AG04450 (cell line): ENCODE results near the gene CHRDL2. TPM values are rescaled to one million over a fixed set of nuclear protein-coding genes. Genes with fewer than 3 reads are reported as not detected.
"Not testable (repeated sequence)": the region's sequence is repeated elsewhere in the genome, so short reads cannot be mapped to it uniquely, and the experiment has no call there.

Experiments used
- CTCF ChIA-PET: fragments of 300-600, 350-600 bp; formaldehyde crosslinking; extraction: SDS; loops from one replicate; lab custom pipeline; 2022; ENCODE audit warnings: antibody characterized with exemption, inconsistent platforms; lab: Charles Lee
- POLR2A ChIA-PET: fragments of 350-600 bp; formaldehyde crosslinking; extraction: SDS; loops from one replicate; lab custom pipeline; 2021; ENCODE audit warnings: antibody characterized with exemption, inconsistent platforms; lab: Yijun Ruan, JAX
- DNase-seq: peaks from one replicate; pipeline ENCODE4 v3.0.0-alpha.2; 2011; ENCODE audit warnings: low read depth, low spot score
- H3K27ac ChIP-seq: one replicate; pipeline ENCODE4 v1.5.1; 2012; ENCODE audit warnings: low read depth, low read length, control low read depth
- H3K27me3 ChIP-seq: one replicate; pipeline ENCODE4 v1.6.0; 2012; ENCODE audit warnings: low read length; ENCODE audit not compliant: control insufficient read depth, insufficient read depth
- H3K4me3 ChIP-seq: 2 replicates; pipeline ENCODE4 v1.5.1; 2011; ENCODE audit warnings: mild to moderate bottlenecking, low read depth, low read length, control low read depth
- H3K9me3 ChIP-seq: 2 replicates; pipeline ENCODE4 v1.5.1; 2012; ENCODE audit warnings: low read length; ENCODE audit not compliant: control insufficient read depth, insufficient read depth
- CTCF ChIP-seq: IDR thresholded peaks from 2 replicates; pipeline ENCODE4 v1.5.1; 2011; ENCODE audit warnings: low read depth, low read length, control low read depth, inconsistent platforms
- polyA plus RNA-seq: library from polyadenylated mRNA; depleted of rRNA; stranded (reverse); fragments of >200 nt; gene quantifications from 2 replicates; pipeline ENCODE4 v1.2.3, GENCODE V29; 2011

Gene CHRDL2
- polyA plus RNA-seq, 1 experiment = 0.88 TPM

DNA sequence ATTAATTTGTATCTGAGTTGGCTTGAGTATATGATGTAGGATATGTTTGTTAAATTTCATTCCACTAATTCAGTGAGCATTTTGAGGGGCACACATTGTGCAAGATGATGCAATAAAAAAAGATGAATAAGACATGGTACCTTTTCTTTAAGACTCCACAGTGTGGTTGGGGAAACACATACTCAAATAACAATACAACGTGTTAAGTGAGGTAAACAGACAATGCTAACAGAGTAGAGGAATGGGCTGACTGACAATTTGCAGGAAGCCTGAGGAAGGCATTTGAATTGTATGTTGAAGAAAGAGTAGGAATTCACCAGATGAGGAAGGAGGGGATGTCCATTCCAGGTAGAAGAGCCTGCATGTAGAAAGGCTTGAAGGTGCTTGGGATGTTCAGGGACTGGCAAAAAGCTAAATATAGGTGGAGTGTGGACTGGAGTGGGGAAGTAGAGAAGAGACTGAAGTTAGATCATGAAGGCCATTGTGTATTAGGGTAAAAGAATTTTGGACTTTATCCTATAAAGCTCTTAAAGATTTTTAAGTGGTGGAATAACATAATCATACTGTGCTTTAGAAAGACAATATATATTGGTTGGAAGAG lies 24.3 kb upstream of the CHRDL2 start:
- H3K4me3 ChIP-seq = no peak overlapping the region
- ChIA-PET CTCF (interaction anchor here (1.5 kb wide), 1 partner anchor 15 kb away, joined by 3 read pairs; no protein-coding TSS in a partner anchor), POLR2A (interaction anchor here (0.9 to 1.2 kb wide), 3 partner anchors 20 to 67 kb away, joined by 3 to 4 read pairs (median 3); no protein-coding TSS in a partner anchor)
- H3K9me3 ChIP-seq = no peaks in the 10 kb centered on the region; the same call in 1 of the 2 replicates
- H3K27me3 ChIP-seq = no peaks in the 10 kb centered on the region
- no peak for DNase-seq
- TF ChIP-seq CTCF = no peak
- peak overlapping the region; percentile 63 for H3K27ac ChIP-seq

DNA sequence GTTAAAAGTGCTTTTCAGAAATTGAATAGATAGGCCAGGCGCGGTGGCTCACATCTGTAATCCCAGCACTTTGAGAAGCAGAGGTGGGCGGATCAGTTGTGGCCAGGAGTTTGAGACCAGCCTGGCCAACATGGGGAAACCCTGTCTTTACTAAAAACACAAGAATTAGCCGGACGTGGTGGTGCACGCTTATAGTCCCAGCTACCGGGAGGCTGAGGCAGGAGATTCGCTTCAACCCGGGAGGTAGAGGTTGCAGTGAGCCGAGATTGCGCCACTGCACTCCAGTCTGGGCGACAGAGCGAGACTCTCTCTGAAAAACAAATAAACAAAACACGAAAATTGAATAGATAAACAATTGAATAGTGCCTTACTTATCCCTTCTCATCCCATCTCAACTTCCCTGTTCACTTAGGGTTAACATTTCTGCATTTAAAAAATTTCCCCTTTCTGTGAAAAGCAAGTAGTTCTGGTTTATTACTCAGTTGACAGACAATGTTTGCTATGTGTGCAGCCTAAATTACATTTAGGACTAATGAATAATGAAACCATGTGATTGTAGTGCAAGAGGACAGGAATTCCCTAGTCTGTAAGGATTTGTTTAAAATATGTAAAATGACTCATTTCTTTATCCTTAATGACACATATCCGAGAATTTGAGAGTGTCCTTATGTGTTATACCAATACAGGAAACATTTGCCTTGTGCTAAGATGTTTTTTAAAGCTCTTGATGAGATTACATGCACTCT lies 23.5 kb upstream of the CHRDL2 start:
- peak overlapping the region; percentile 25; the same call in 1 of the 2 replicates for H3K4me3 ChIP-seq
- no peaks in the 10 kb centered on the region for H3K27me3 ChIP-seq
- CTCF ChIA-PET = interaction anchor here (1.1 kb wide), 1 partner anchor 15 kb away, joined by 3 read pairs; no protein-coding TSS in a partner anchor
- DNase-seq = peak; percentile 81
- H3K27ac ChIP-seq = peak overlapping the region; percentile 94
- no peaks in the 10 kb centered on the region; the same call in 1 of the 2 replicates for H3K9me3 ChIP-seq
- no peak for TF ChIP-seq CTCF
- POLR2A ChIA-PET = interaction anchor here (0.9 to 1.3 kb wide), 3 partner anchors 21 to 68 kb away, joined by 3 to 4 read pairs (median 3); no protein-coding TSS in a partner anchor

GRCh38 chr11:74751303-74751702 lies 20.1 kb upstream of the CHRDL2 start:
- H3K27me3 ChIP-seq = no peaks in the 10 kb centered on the region
- no peak for TF ChIP-seq CTCF
- CTCF ChIA-PET = no interaction called here
- H3K27ac ChIP-seq = no peak overlapping the region
- H3K9me3 ChIP-seq = no peaks in the 10 kb centered on the region
- POLR2A ChIA-PET = no interaction called here
- no peak for DNase-seq
- H3K4me3 ChIP-seq = no peak overlapping the region

GRCh38 chr11:74750598-74750997 lies 19.4 kb upstream of the CHRDL2 start:
- H3K27ac ChIP-seq, CTCF ChIA-PET, DNase-seq, H3K9me3 ChIP-seq, H3K27me3 ChIP-seq: not testable (repeated sequence)
- POLR2A ChIA-PET = interaction anchor here (0.6 kb wide), 1 partner anchor 23 kb away, joined by 3 read pairs; no protein-coding TSS in a partner anchor
- peak overlapping the region; percentile 87; the same call in 1 of the 2 replicates for H3K4me3 ChIP-seq

- ChIA-PET CTCF (interaction anchor here (1.0 kb wide), 1 partner anchor 10 kb away, joined by 3 read pairs; no protein-coding TSS in a partner anchor), POLR2A (interaction anchor here (0.6 kb wide), 1 partner anchor 24 kb away, joined by 3 read pairs; no protein-coding TSS in a partner anchor)
- H3K4me3 ChIP-seq = peak overlapping the region; percentile 87
- H3K27ac ChIP-seq = no peak overlapping the region
- TF ChIP-seq CTCF = no peak
- no peak for DNase-seq
- H3K27me3 ChIP-seq = no peaks in the 10 kb centered on the region
- no peaks in the 10 kb centered on the region for H3K9me3 ChIP-seq
These were observed 18.7 kb upstream of the CHRDL2 start for GRCh38 chr11:74749965-74750296.
